GM19099 (cell line): ENCODE data around the gene CACNA1C.

Experiments
- POLR2A ChIP-seq: IDR thresholded peaks from 3 replicates; pipeline ENCODE4 v1.6.1; 2011; ENCODE audit warnings: low read depth; ENCODE audit not compliant: insufficient read length; ENCODE audit errors: extremely low read depth

The CACNA1C gene

DNA sequence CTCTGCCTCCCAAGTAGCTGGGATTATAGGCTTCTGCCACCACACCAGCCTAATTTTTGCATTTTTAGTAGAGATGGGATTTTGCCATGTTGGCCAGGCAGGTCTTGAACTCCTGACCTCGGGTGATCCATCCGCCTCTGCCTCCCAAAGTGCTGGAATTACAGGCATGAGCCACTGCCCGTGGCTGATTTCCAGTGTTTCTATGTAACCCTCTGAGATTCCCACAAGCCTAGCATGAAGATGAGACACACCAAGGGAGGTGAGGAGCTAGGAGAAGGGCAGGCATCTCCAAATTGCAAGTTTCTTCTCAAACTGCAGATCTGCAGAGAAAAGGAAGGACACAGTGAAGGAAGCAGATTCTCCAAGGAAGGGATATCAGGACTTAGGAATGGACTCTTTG is 125.0 kb downstream of the CACNA1C start:
- no peak for TF ChIP-seq POLR2A

DNA sequence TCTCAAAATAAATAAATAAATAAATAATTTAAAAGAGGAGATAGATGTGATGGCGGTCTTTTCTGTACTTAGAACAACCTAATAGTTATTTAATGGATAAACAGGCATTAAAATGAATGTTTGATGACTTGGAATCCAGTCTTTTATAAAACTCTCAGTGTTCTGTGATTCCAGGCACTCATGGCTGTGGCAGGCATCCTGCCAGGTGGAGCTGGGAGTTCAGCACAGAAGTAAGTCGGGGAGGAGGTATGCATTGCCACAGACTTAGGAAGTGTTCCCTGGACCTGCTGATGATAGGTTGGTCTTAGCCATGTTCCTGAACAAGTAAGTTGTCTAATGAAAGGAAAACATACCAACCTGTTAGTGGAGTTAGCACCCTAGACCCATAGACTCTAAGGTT is 126.3 kb downstream of the CACNA1C start:
- no peak for TF ChIP-seq POLR2A

DNA sequence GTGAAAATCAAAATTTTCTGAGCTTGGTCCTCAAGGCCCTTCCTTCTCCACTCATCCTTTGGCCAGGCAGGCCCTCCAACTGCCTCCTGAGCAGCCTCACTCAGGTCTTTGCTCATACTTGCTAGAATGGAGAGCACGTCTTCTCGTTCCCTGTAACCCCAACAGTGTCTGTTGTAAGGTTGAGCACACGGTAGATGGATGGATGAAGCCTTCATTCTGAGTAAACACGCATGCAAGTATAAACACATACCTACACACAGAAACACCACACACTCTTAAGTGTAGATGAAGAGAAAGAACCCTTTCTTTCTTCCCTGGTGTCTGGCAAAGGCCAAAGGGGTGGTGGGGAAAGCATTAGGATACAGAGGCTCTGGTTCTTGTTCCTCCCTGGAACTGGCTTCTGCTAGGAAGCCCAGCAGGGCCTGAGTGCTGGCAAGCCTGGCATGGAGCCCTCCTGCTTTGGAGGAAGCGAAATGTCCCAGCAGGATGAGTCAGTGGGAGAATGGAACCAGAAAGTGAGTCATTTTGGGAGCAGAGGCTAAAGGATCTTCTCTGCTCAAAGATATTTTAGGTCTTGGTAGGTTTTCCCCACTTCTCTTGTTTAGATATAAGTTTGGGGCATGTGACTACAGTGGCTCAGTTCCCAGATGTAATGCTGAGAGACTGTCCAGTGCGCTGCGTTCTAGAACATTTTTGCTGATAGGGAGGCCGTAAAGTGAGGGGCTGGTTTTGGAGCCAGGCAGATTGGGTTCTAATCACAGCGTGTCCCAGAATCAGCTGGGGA is 127.4 kb downstream of the CACNA1C start:
- no peak for TF ChIP-seq POLR2A

DNA sequence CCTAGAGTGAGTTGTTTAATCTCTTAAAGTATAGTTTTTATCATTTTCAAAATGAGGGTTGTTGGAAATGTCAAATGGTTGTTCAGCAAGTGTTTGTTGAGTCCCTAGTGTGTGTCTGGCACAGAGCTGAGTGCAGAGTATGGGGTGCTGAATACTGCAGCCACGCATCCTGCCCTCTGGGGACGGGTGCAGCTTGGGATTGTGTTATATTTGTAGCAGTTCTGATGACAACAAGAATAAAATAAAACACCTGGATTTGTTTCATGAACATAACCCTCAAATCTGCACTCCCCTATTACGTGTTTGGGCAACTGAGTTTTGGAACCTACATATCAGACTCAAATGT is 127.9 kb downstream of the CACNA1C start:
- no peak for TF ChIP-seq POLR2A

DNA sequence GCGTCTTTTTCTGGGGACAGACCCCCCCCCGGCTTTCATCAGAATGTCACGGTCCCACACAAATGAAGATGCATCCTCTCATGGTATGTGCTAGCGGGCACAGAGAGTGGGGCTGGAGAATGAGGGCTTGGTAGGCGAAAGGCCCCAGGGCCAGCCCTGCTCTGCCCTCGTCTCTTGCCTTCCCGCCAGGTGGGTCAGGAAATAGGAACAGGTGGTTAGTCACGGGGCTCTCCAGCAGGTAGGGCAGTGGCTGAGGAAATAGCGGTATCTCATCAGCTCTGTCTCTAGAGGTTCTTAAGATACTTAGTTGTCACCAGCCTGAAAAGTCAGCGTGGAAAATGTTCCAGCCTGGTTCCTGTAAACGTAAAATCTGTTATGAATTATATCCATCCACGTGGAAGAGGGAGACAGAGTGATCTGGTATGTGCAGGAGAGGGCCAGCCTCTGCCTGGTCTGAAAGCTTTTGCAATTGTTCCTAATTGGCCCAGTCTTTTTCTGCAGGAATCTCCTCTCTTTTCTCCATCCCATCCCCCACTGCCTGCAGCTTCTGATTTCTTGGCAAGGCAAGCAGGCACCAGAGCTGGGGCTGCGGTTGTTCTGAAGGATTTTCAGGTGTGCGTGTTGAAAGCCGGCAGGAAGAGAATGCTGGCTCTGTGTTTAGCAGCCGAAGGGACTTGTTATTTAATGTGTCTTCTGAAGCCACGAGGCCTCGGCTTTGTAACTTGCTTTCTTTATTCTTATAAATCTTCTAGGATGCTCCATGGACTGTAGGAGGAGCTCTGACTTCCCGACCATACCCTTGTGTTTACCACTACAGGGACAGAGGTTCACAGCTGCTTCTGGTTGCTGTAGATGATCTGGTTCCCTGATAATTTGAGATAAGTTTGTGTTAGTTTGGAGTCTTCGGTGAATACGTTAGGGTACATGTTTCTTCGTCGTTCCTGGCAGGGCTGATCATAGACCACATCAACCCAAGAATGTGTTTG is 131.1 kb downstream of the CACNA1C start:
- no peak for TF ChIP-seq POLR2A

DNA sequence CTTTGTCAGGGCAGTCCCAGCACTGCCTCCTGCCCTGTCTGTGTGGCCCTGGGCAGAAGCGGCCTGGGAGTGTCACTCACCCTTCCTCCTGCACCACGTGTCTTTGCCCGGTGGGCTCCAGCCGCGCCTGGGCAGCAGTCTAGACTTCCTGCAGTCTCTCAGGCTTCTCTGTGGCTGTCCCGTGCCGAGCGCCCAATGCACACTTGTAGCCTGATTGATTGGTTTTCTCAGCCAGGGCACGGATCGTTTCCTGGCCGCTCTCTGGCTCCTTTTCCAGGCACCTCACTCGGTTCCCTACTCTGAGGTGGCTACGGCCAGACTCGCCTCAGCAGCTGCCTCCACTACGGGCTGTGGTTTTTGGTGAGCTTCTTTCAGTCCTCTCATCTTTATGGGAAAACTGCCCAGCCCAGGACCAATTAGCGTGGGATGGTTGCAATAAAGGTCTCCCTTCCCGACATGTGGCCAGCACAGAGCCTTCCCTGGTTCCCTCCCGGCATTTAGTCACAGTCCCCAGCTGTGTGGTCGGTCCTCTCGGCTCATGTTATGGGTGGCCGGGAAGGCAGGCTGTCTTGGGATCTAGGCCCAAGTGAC is 133.1 kb downstream of the CACNA1C start:
- TF ChIP-seq POLR2A = no peak

DNA sequence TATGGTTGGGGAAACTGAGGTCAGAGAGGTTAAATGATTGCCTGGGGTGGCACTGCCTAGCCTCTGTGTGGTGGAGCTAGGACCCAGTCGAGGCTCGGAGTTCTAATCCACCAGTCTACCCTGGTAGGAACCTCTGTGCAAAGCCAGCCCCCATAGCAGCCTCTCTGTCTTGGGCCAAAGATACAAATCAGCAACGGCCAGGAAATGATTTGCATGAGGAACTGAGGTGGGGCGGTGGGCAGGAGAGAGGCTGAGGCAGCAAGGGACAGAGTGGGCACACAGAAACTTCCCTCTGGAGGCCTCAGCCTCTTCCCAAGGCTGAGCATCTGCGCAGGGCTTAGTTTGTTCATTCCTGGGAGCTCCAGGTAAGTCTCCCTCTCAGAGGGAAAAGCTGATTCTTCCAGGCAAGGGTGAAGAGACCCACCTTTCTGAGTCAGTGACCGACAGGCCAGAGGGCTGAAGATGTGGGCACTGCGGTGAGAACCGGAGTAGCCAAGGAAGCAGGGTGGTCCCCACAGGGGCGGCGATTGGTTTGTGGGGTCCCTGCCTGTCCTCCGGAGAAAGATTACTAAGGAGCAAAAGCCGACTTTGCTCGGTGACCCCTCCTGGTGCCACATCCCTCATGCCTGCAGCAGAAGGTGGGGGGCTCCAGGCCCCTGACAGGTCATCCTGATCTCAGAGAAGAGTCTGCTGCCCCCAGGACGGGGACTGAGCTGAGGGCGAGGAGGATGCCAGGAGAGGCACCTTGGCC is 134.6 kb downstream of the CACNA1C start:
- TF ChIP-seq POLR2A = no peak

DNA sequence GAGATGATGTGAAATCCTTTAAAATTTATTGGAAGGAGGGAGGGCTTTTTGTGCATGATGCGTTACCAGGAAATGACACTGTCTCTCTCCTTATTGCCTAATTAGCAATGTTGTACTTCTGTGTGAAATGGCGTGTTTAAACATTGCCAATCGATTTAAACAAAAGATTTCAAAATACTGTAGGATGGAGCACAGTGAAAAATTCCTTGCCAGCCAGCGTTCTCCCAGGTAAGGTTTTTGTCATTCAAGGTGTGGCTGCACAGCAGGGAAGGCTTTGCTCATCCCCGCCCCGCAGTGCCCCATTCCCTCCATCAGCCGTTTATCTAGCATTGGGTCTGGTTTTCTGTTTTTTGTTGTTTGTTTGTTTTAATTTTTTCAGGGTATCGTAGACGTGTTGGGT is 137.3 kb downstream of the CACNA1C start:
- TF ChIP-seq POLR2A = no peak

DNA sequence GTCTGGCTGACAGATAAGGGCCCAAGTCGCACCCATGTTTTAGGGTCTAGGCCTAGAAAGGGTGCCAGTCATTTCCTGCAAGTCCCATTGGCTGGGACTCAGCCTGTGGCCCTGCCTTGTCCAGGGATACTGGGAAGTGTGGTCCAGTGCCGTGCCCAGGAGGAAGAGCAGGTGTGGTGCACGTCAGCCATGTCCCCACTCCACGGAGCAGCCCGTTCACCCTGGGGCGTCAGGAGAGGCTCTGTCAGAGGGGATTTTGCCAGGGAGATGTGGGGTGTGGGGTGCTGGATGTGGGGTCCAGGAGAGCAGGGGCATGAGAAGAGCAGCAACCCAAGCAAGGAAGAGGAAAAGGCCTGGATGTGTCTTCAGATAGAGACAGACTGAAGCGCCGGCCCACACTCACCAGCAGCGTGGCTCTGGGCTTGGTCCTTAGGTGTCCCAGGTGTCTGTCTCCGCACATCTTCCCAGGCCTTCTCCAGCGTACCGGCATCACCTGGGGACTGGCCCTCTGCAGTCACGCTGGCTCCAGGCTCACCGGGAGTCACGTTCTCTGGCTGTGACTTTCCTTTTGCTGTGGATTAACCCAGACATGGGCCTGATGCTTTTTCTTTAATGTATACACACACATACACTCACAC is 138.2 kb downstream of the CACNA1C start:
- TF ChIP-seq POLR2A = no peak

DNA sequence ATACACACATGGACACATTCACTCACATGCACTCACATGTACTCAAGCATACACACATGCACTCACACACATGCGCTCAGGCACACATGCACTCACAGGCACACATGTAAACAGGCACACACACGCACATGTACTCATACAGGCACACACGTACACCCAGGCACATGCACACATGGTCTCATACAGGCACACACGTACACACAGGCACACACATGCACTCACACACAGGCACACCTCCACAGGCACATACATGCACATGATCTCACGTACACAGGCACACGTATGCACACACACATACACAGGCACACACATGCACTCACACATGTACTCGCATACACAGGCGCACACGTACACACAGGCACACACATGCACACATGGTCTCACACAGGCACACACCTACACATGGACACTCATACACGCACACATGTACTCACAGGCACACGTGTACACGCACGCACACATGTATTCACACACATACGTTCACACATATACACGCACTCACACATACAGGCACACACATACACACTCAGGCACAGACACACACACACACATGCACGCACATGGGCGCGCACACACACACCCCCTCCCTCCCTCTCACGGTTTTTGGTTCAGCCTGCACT is 138.9 kb downstream of the CACNA1C start:
- no peak for TF ChIP-seq POLR2A

DNA sequence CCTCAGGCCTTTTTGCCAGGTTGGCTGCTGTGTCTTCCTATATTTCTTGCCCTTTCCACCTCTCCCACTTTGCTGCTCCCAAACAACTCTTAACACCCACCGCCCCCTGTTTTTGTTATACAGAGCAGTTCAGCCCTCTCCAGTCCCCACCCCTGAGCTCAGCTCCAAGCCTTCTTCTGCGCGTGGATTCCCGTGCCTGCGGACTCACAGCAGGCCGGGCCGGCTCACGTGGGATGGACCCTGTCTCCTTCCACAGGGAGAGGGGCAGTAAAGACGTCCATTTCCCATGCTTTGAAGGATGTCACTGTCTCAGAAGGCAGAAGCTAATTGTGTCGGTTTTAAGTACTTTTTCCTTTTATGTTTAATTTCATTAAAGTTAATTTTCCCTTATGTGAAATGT is 139.4 kb downstream of the CACNA1C start:
- TF ChIP-seq POLR2A = no peak

DNA sequence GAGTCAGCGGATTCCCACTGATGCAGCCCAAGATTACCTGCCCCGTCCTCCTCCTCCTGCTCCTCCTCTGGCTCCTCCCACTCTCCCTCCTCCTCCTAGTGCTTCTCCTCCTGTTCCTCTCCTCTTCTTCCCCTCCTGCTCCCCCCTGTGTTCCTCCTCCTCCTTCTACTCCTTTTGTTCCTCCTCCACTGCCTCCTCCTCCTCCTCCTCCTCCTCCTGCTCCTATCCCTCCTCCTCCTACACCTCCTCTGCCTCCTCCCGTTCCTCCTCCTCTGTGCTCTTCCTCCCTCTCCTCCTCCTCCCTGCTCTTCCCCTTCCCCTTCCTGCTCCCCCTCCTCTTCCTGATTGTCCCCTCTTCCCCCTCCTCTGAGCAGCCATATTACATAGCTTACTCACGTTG is 141.3 kb downstream of the CACNA1C start:
- no peak for TF ChIP-seq POLR2A

DNA sequence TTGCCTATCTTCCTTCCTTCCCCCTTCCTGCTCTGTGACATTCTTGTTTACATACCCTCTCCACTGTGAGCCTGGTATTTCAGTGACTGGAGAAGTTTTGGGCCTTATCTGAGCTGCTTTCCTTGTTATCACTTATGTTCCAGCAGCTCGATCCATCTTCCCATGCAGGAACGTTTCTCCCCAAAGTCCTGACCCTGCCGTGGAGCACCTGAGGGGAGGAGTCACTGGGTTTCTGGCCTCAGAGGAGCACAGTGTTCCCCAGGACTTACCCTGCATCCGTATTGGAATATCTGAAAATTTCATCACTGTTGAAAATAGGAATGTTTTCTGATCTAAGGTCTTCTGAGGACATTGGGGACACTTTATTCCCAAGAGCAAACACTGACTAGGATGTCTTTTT is 141.8 kb downstream of the CACNA1C start:
- no peak for TF ChIP-seq POLR2A

DNA sequence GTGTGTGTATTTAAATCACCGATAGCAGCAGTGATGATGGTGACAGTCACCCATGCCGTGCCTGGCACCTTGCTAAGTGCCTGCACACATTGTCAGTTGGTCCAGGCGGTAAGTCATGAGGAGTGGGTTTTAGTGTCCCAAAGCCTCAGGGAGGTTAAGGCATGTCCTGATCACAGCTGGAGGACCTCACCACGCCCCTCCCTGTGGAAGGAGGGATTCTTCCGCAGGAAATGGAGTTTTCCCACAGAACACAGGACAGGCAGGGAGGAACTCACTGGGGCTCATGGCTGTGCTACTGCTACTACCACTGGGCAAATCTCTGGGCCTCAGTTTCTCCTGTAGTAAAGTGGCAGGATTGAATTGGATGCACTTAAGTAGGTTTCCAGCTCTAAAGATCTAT is 142.3 kb downstream of the CACNA1C start:
- no peak for TF ChIP-seq POLR2A
